Endodermal cell (in vitro differentiated cells): ENCODE measurements around the gene ARHGAP12. TPM values are rescaled to one million over a fixed set of nuclear protein-coding genes. Genes with fewer than 3 reads are reported as not detected.

ENCODE experiments used
- DNase-seq: peaks from one replicate; pipeline ENCODE4 v3.0.0-alpha.2; 2017
- H3K27ac ChIP-seq: 2 replicates; pipeline ENCODE4 v1.5.1; 2013; ENCODE audit warnings: mild to moderate bottlenecking, low read depth, low read length, moderate library complexity
- H3K27me3 ChIP-seq: 2 replicates; pipeline ENCODE4 v1.6.1; 2013; ENCODE audit warnings: mild to moderate bottlenecking, low read length, moderate library complexity; ENCODE audit not compliant: insufficient read depth, control insufficient read depth, poor library complexity, severe bottlenecking
- H3K36me3 ChIP-seq: 2 replicates; pipeline ENCODE4 v1.7.0; 2013; ENCODE audit warnings: mild to moderate bottlenecking, low read length, moderate library complexity; ENCODE audit not compliant: control insufficient read depth, insufficient read depth
- H3K4me1 ChIP-seq: one replicate; pipeline ENCODE4 v1.7.0; 2013; ENCODE audit warnings: low read length; ENCODE audit not compliant: control insufficient read depth, insufficient read depth
- H3K4me3 ChIP-seq: 2 replicates; pipeline ENCODE4 v1.5.1; 2013; ENCODE audit warnings: mild to moderate bottlenecking, low read length, moderate library complexity
- H3K9ac ChIP-seq: 2 replicates; pipeline ENCODE4 v1.6.1; 2013; ENCODE audit warnings: mild to moderate bottlenecking, low read length, moderate library complexity; ENCODE audit not compliant: poor library complexity, severe bottlenecking; ENCODE audit errors: extremely low read depth
- H3K9me3 ChIP-seq: 2 replicates; pipeline ENCODE4 v1.6.1; 2013; ENCODE audit warnings: mild to moderate bottlenecking, low read length, moderate library complexity; ENCODE audit not compliant: control insufficient read depth
- H3K27ac Mint-ChIP-seq: 2 replicates; pipeline ENCODE4 v1.8.0; 2020; ENCODE audit warnings: mixed read lengths
- H3K27me3 Mint-ChIP-seq: 2 replicates; pipeline ENCODE4 v1.8.0; 2021; ENCODE audit warnings: mild to moderate bottlenecking, mixed read lengths; ENCODE audit not compliant: insufficient read depth
- H3K36me3 Mint-ChIP-seq: 2 replicates; pipeline ENCODE4 v1.8.0; 2020; ENCODE audit warnings: low read depth, mixed read lengths
- H3K4me1 Mint-ChIP-seq: 2 replicates; pipeline ENCODE4 v1.8.0; 2020; ENCODE audit warnings: mixed read lengths
- H3K4me3 Mint-ChIP-seq: 2 replicates; pipeline ENCODE4 v1.8.0; 2020; ENCODE audit warnings: mild to moderate bottlenecking, moderate library complexity, mixed read lengths
- H3K9me3 Mint-ChIP-seq: 2 replicates; pipeline ENCODE4 v1.8.0; 2020; ENCODE audit warnings: mild to moderate bottlenecking, mixed read lengths
- CTCF ChIP-seq: fragments of 200-600 bp; sonication (generic); conservative IDR thresholded peaks from 2 replicates; pipeline ENCODE4 v1.5.0; 2021; ENCODE audit warnings: antibody characterized with exemption, mild to moderate bottlenecking
- WGBS, 2 experiments: methylation state at CpG; one replicate each; pipeline versions ENCODE4 v1.1.5 to v1.1.7; 2013; ENCODE audit warnings: missing lambda C conversion rate in 2 of 2, mixed read lengths in 1 of 2; ENCODE audit not compliant: insufficient coverage in 1 of 2, insufficient read length in 1 of 2; 5-methylcytosine and 5-hydroxymethylcytosine counted together
- long read RNA-seq, 4 experiments: library from polyadenylated mRNA in 2 of 4; library from RNA in 1 of 4; library from capped mRNA in 1 of 4; stranded (forward) in 3 of 4; unstranded in 1 of 4; transcript quantifications; one replicate each; pipeline ENCODE4 v2.0.0, GENCODE V29; 2020 to 2021; ENCODE audit warnings: inconsistent platforms in 1 of 4
- polyA plus RNA-seq, 2 experiments: library from polyadenylated mRNA; stranded (reverse); fragments of 50-300 nt; gene quantifications; one replicate each; pipeline ENCODE4 v1.2.3, GENCODE V29; 2013
- total RNA-seq, 2 donors: library from RNA; stranded (reverse); fragmentation: NEBNext Ultra II Directional in 1 of 2; extraction: Animal tissue kit (Norgen Biotek cat#: 25700) in 1 of 2; gene quantifications; 2 replicates in 1 of 2; 3 replicates in 1 of 2; pipeline ENCODE4 v1.2.1, GENCODE V29; 2021

ARHGAP12 gene
- 10 to 100 TPM; 49.6 to 49.8 TPM for total RNA-seq
- 25.0 TPM for polyA plus RNA-seq (2013, experiment 1 of 2)
- 26.7 TPM for polyA plus RNA-seq (2013, experiment 2 of 2)
- long read RNA-seq, experiment 1, full-length matches to known transcripts, result 1 of 14 reads
- long read RNA-seq, experiment 1, partial matches to known transcripts, result 2 of 14 reads
- long read RNA-seq, experiment 1, other reads (novel, unspliced or antisense), result 11 of 14 reads
- long read RNA-seq, experiment 2, full-length matches to known transcripts, result 17 of 58 reads
- long read RNA-seq, experiment 2, partial matches to known transcripts, result 9 of 58 reads
- long read RNA-seq, experiment 2, other reads (novel, unspliced or antisense), result 32 of 58 reads
- long read RNA-seq, experiment 3, full-length matches to known transcripts, result 47 of 145 reads
- long read RNA-seq, experiment 3, partial matches to known transcripts, result 45 of 145 reads
- long read RNA-seq, experiment 3, other reads (novel, unspliced or antisense), result 53 of 145 reads
- long read RNA-seq, experiment 4, partial matches to known transcripts, result 1 of 2 reads
- long read RNA-seq, experiment 4, other reads (novel, unspliced or antisense), result 1 of 2 reads

GRCh38 chr10:31928549-31929260 is at the start of gene ARHGAP12:
Gene ARHGAP12, minus strand, starts transcription at chr10:31928831. Its CDS starts 19,976 bp downstream, at chr10:31908855.
- H3K27me3 ChIP-seq, result no peaks in the 10 kb centered on the region
- H3K36me3 ChIP-seq, result peaks cover under 1% of the 10 kb centered on the region
- H3K9me3 Mint-ChIP-seq, result no peaks in the 10 kb centered on the region
- peaks cover 5% of the 10 kb centered on the region for H3K36me3 Mint-ChIP-seq
- no peaks in the 10 kb centered on the region for H3K27me3 Mint-ChIP-seq
- H3K9ac ChIP-seq, result peak within 1 kb of the TSS; percentile 86
- DNase-seq, result peak; percentile 98
- peaks cover 6% of the 10 kb centered on the region for H3K9me3 ChIP-seq
- peaks cover 32% of the 10 kb centered on the region for H3K4me1 Mint-ChIP-seq
- 0% methylated on average over 13 to 92 of the region's 92 CpGs for WGBS, 2 experiments
- H3K4me3 ChIP-seq, result peak within 1 kb of the TSS; percentile 100
- peak within 1 kb of the TSS; percentile 94 for H3K27ac Mint-ChIP-seq
- H3K27ac ChIP-seq, result peak within 1 kb of the TSS; percentile 94
- peaks cover 15% of the 10 kb centered on the region for H3K4me1 ChIP-seq
- TF ChIP-seq CTCF, result no peak
- peak within 1 kb of the TSS; percentile 83 for H3K4me3 Mint-ChIP-seq

GRCh38 chr10:31978156-31978483 is 49.5 kb upstream of the ARHGAP12 start:
- Histone ChIP-seq H3K36me3 (peaks cover 1% of the 10 kb centered on the region), H3K9me3 (peaks cover 18% of the 10 kb centered on the region), H3K4me1 (no peaks in the 10 kb centered on the region), H3K27ac (peak overlapping the region; percentile 21), H3K9ac (no peak overlapping the region), H3K4me3 (no peak overlapping the region), H3K27me3 (no peaks in the 10 kb centered on the region)
- no peak overlapping the region for H3K4me3 Mint-ChIP-seq
- no peak for DNase-seq
- TF ChIP-seq CTCF, result no peak
- WGBS, 2 experiments, result 78 to 80% methylated on average over 1 to 2 of the region's 2 CpGs
- peaks cover 6% of the 10 kb centered on the region for H3K4me1 Mint-ChIP-seq
- no peak overlapping the region for H3K27ac Mint-ChIP-seq
- no peaks in the 10 kb centered on the region for H3K27me3 Mint-ChIP-seq
- H3K9me3 Mint-ChIP-seq, result peaks cover 25% of the 10 kb centered on the region
- peaks cover 32% of the 10 kb centered on the region for H3K36me3 Mint-ChIP-seq

GRCh38 chr10:31977440-31978155 is 49.0 kb upstream of the ARHGAP12 start:
- Mint-ChIP-seq H3K4me1 (peaks cover 6% of the 10 kb centered on the region), H3K27me3 (no peaks in the 10 kb centered on the region), H3K4me3 (no peak overlapping the region), H3K27ac (no peak overlapping the region), H3K9me3 (peaks cover 25% of the 10 kb centered on the region), H3K36me3 (peaks cover 32% of the 10 kb centered on the region)
- Histone ChIP-seq H3K9me3 (peaks cover 20% of the 10 kb centered on the region), H3K4me1 (no peaks in the 10 kb centered on the region), H3K27ac (peak overlapping the region; percentile 21), H3K4me3 (no peak overlapping the region), H3K27me3 (no peaks in the 10 kb centered on the region), H3K36me3 (peaks cover 7% of the 10 kb centered on the region), H3K9ac (no peak overlapping the region)
- no peak for DNase-seq
- 83 to 93% methylated on average over 4 to 5 of the region's 5 CpGs for WGBS, 2 experiments
- no peak for TF ChIP-seq CTCF
